Tibial nerve (tissue), 4 donors: ENCODE measurements around the gene SVOPL. TPM values are rescaled to one million over a fixed set of nuclear protein-coding genes. Genes with fewer than 3 reads are reported as not detected.
"Not testable (repeated sequence)": the region's sequence is repeated elsewhere in the genome, so short reads cannot be mapped to it uniquely, and the experiment has no call there.

Experiments
- DNase-seq, 2 donors: peaks; one replicate each; pipeline ENCODE4 v3.0.0-alpha.2; 2019; ENCODE audit warnings: low spot score in 2 of 2
- H3K27ac ChIP-seq, 4 donors: fragments of 200-600 bp; sonication (generic) in 3 of 4; one replicate each; pipeline ENCODE4 v1.5.1; 2017 to 2019; ENCODE audit warnings: mild to moderate bottlenecking in 1 of 4
- H3K27me3 ChIP-seq, 2 donors: fragments of 200-600 bp; sonication (generic) in 1 of 2; one replicate each; pipeline versions ENCODE4 v1.5.1 to v1.6.0; 2017 to 2019
- H3K36me3 ChIP-seq, 3 donors: fragments of 200-600 bp; sonication (generic); one replicate each; pipeline ENCODE4 v1.5.1; 2018 to 2019
- H3K4me1 ChIP-seq, 4 donors: fragments of 200-600 bp; sonication (generic) in 3 of 4; one replicate each; pipeline ENCODE4 v1.5.1; 2017 to 2019
- H3K4me3 ChIP-seq, 4 donors: fragments of 200-600 bp; sonication (generic) in 3 of 4; one replicate each; pipeline ENCODE4 v1.5.1; 2017 to 2019; ENCODE audit warnings: mild to moderate bottlenecking in 1 of 4, moderate library complexity in 1 of 4
- H3K9me3 ChIP-seq, 4 donors: fragments of 200-600 bp; sonication (generic) in 3 of 4; one replicate each; pipeline ENCODE4 v1.5.1; 2017 to 2019
- CTCF ChIP-seq, 5 experiments: fragments of 200-600 bp in 3 of 5; fragments of 450-650 bp in 2 of 5; sonication (generic) in 3 of 5; IDR thresholded peaks; one replicate each; pipeline ENCODE4 v1.5.1; 2016 to 2019; ENCODE audit warnings: antibody characterized with exemption in 5 of 5, mild to moderate bottlenecking in 3 of 5, moderate library complexity in 2 of 5
- EP300 ChIP-seq, 2 donors: sonication (generic); formaldehyde crosslinking; IDR thresholded peaks; one replicate each; pipeline ENCODE4 v1.6.1; 2017; ENCODE audit warnings: antibody characterized with exemption in 2 of 2, mild to moderate bottlenecking in 1 of 2
- POLR2A ChIP-seq, 2 donors: fragments of 450-650 bp; IDR thresholded peaks; one replicate each; pipeline ENCODE4 v1.6.1; 2017; ENCODE audit warnings: antibody characterized with exemption in 2 of 2, mild to moderate bottlenecking in 2 of 2, moderate library complexity in 2 of 2
- WGBS, 2 donors: methylation state at CpG; one replicate each; pipeline ENCODE4 v1.1.5; 2018; 5-methylcytosine and 5-hydroxymethylcytosine counted together
- total RNA-seq, 4 donors: library from RNA; depleted of rRNA; stranded (reverse); fragments of >200 nt; gene quantifications; one replicate each; pipeline ENCODE4 v1.1.0, GENCODE V29; 2016

The SVOPL gene
- total RNA-seq, 4 donors from 2014 or later: not detected

GRCh38 chr7:138705167-138705566 is 4.0 kb upstream of the SVOPL start:
- Histone ChIP-seq H3K4me1 (no peaks in the 10 kb centered on the region), H3K27ac (no peak overlapping the region), H3K4me3 (no peak overlapping the region), H3K9me3 (no peaks in the 10 kb centered on the region), H3K27me3 (no peaks in the 10 kb centered on the region), H3K36me3 (no peaks in the 10 kb centered on the region)
- no peak for DNase-seq
- TF ChIP-seq CTCF (IDR thresholded peaks at IDR 0.05) (no peak), EP300 (IDR thresholded peaks at IDR 0.05) (no peak), POLR2A (IDR thresholded peaks at IDR 0.05) (no peak)
- WGBS, 2 donors: 58 to 62% methylated on average over 7 of the region's 7 CpGs

- H3K9me3 ChIP-seq: peaks cover 0 to 4% (median 0%) of the 10 kb centered on the region in 4 donors
- WGBS, 2 donors: 86 to 93% methylated on average over 2 of the region's 2 CpGs
Measured at GRCh38 chr7:138701537-138701923, 368 bp upstream of the SVOPL start.

GRCh38 chr7:138699661-138700060 is 1.5 kb downstream of the SVOPL start:
- H3K27ac ChIP-seq: no peak overlapping the region
- no peak overlapping the region for H3K4me3 ChIP-seq
- no peak for DNase-seq
- H3K4me1 ChIP-seq: no peaks in the 10 kb centered on the region
- 81 to 82% methylated on average over 9 of the region's 9 CpGs for WGBS, 2 donors
- no peak for TF ChIP-seq POLR2A (IDR thresholded peaks at IDR 0.05)
- TF ChIP-seq CTCF (IDR thresholded peaks at IDR 0.05): no peak
- no peak for TF ChIP-seq EP300 (IDR thresholded peaks at IDR 0.05)
- H3K36me3 ChIP-seq: no peaks in the 10 kb centered on the region
- peaks cover 0 to 4% (median 0%) of the 10 kb centered on the region in 4 donors for H3K9me3 ChIP-seq
- no peaks in the 10 kb centered on the region for H3K27me3 ChIP-seq

More at GRCh38 chr7:138701537-138701923, 368 bp upstream of the SVOPL start:
- TF ChIP-seq EP300 (IDR thresholded peaks at IDR 0.05) (no peak), POLR2A (IDR thresholded peaks at IDR 0.05) (no peak), CTCF (IDR thresholded peaks at IDR 0.05) (no peak)
- no peaks in the 10 kb centered on the region for H3K36me3 ChIP-seq
- DNase-seq: no peak
- H3K27ac ChIP-seq: no peak overlapping the region
- no peaks in the 10 kb centered on the region for H3K4me1 ChIP-seq
- H3K4me3 ChIP-seq: no peak overlapping the region
- no peaks in the 10 kb centered on the region for H3K27me3 ChIP-seq

- H3K4me3 ChIP-seq: no peak overlapping the region
- DNase-seq: no peak
- H3K27me3 ChIP-seq: no peaks in the 10 kb centered on the region
- peaks cover 0 to 4% (median 0%) of the 10 kb centered on the region in 4 donors for H3K9me3 ChIP-seq
- WGBS, 2 donors: 92 to 95% methylated on average over 7 of the region's 7 CpGs
- TF ChIP-seq EP300 (IDR thresholded peaks at IDR 0.05) (no peak), CTCF (IDR thresholded peaks at IDR 0.05) (no peak), POLR2A (IDR thresholded peaks at IDR 0.05) (no peak)
- H3K36me3 ChIP-seq: no peaks in the 10 kb centered on the region
- no peaks in the 10 kb centered on the region for H3K4me1 ChIP-seq
- no peak overlapping the region for H3K27ac ChIP-seq
Measured at GRCh38 chr7:138698281-138698680, 2.9 kb downstream of the SVOPL start.

DNA sequence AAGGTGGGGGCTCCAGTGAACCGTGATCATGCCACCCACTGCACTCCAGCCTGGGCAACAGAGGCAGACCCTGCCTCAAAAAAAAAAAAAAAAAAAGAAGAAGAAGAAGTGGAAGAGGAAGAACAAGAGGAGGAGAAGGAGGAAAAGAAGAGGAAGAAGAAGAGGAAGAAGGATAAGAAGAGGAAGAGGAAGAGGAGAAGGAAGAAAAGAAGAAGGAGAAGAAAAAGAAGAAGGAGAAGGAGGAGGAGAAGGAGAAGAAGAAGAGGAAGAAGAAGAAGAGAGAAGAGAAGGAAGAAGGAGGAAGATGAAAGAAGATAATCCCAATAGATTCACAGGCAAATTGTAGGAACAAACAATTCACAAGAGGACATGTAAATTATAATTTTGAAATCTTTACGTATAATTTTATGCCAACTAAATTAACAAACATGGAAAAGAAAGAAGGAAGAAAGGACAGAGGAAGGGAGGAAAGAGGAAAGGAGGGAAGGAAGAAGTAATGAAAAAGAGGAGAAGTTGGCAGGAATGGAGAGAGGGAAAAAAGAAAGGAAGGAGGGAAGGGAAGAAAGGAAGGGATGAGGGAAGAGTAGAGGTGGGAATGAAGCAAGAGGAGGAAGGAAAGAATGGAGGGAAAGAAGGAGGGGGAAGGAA is 3.5 kb downstream of the SVOPL start:
- whole genome bisulfite sequencing, 2 donors: 51 to 74% methylated on average over 2 of the region's 2 CpGs
- H3K27ac ChIP-seq: no peak overlapping the region
- H3K4me1 ChIP-seq: no peaks in the 10 kb centered on the region
- H3K36me3 ChIP-seq: no peaks in the 10 kb centered on the region
- no peaks in the 10 kb centered on the region for H3K27me3 ChIP-seq
- H3K9me3 ChIP-seq: peaks cover 0 to 4% (median 0%) of the 10 kb centered on the region in 4 donors
- no peak overlapping the region for H3K4me3 ChIP-seq
- DNase-seq: no peak
- no peak for TF ChIP-seq CTCF (IDR thresholded peaks at IDR 0.05)
- TF ChIP-seq POLR2A (IDR thresholded peaks at IDR 0.05): no peak
- TF ChIP-seq EP300 (IDR thresholded peaks at IDR 0.05): no peak

- DNase-seq, H3K27ac ChIP-seq, H3K4me1 ChIP-seq, H3K4me3 ChIP-seq, H3K36me3 ChIP-seq, H3K27me3 ChIP-seq, H3K9me3 ChIP-seq: not testable (repeated sequence)
- WGBS, 2 donors: 91 to 97% methylated on average over 9 of the region's 9 CpGs
Measured at GRCh38 chr7:138695776-138696175, 5.4 kb downstream of the SVOPL start.
